IMR-90 (cell line): ENCODE measurements around the gene QSOX2. TPM values are rescaled to one million over a fixed set of nuclear protein-coding genes. Genes with fewer than 3 reads are reported as not detected.

Source experiments
- ATAC-seq: fragments of 200-7000 bp; cut with Tn5 transposase; 2 replicates; pipeline ENCODE4 v1.9.1; 2020; ENCODE audit warnings: low read depth, mild to moderate bottlenecking, moderate library complexity
- BruUV-seq: library from RNA; stranded (reverse); fragments of 400-500 nt; replicated peaks from 2 replicates; lab custom pipeline; 2021; lab: Mats Ljungman, UMichigan
- CTCF ChIA-PET: fragments of 300-600 bp; formaldehyde crosslinking; extraction: SDS; loops from one replicate; lab custom pipeline; 2021; ENCODE audit warnings: antibody characterized with exemption; lab: Yijun Ruan, JAX
- POLR2A ChIA-PET: fragments of 300-600 bp; sonication (Branson Sonifier 250); formaldehyde crosslinking; loops from one replicate; lab custom pipeline; 2022; ENCODE audit warnings: antibody characterized with exemption; ENCODE audit not compliant: unreplicated experiment; lab: Charles Lee
- DNase-seq: peaks from one replicate; pipeline ENCODE4 v3.0.0; 2013
- H2AFZ ChIP-seq: replicated peaks from 2 replicates; pipeline ENCODE3; 2013; ENCODE audit warnings: low read length, mild to moderate bottlenecking; ENCODE audit not compliant: poor library complexity
- H2AK5ac ChIP-seq: 2 replicates; pipeline ENCODE4 v1.6.1; 2013; ENCODE audit warnings: low read depth, low read length, inconsistent platforms
- H2AK9ac ChIP-seq: replicated peaks from 2 replicates; pipeline ENCODE3; 2013; ENCODE audit warnings: mild to moderate bottlenecking, low read depth, low read length, moderate library complexity; ENCODE audit not compliant: poor library complexity
- H2BK120ac ChIP-seq: 2 replicates; pipeline ENCODE4 v1.6.1; 2013; ENCODE audit warnings: low read depth, low read length, inconsistent platforms
- H2BK15ac ChIP-seq: 3 replicates; pipeline ENCODE4 v1.6.1; 2013; ENCODE audit warnings: low read depth, low read length, inconsistent platforms
- H2BK20ac ChIP-seq: 2 replicates; pipeline ENCODE4 v1.6.1; 2013; ENCODE audit warnings: low read depth, mild to moderate bottlenecking, inconsistent platforms, low read length, moderate library complexity
- H2BK5ac ChIP-seq: 2 replicates; pipeline ENCODE4 v1.6.1; 2013; ENCODE audit warnings: mild to moderate bottlenecking, low read depth, low read length, inconsistent platforms; ENCODE audit not compliant: poor library complexity, severe bottlenecking
- H3K14ac ChIP-seq: replicated peaks from 2 replicates; pipeline ENCODE4 v1.6.1; 2013; ENCODE audit warnings: low read depth, low read length, inconsistent platforms
- H3K18ac ChIP-seq: 2 replicates; pipeline ENCODE4 v1.6.1; 2013; ENCODE audit warnings: low read depth, low read length, control low read depth
- H3K23ac ChIP-seq: 2 replicates; pipeline ENCODE4 v1.6.1; 2013; ENCODE audit warnings: low read depth, low read length, inconsistent platforms
- H3K27ac ChIP-seq: 2 replicates; pipeline ENCODE4 v1.5.1; 2013; ENCODE audit warnings: mild to moderate bottlenecking, control low read depth, low read length; ENCODE audit not compliant: insufficient read depth
- H3K27me3 ChIP-seq: 2 replicates; pipeline ENCODE4 v1.6.1; 2013; ENCODE audit warnings: low read length; ENCODE audit not compliant: control insufficient read depth, insufficient read depth
- H3K36me3 ChIP-seq: 2 replicates; pipeline ENCODE4 v1.6.1; 2013; ENCODE audit warnings: low read length, mixed read lengths; ENCODE audit not compliant: control insufficient read depth, insufficient read depth
- H3K4ac ChIP-seq: 2 replicates; pipeline ENCODE4 v1.6.1; 2013; ENCODE audit warnings: low read depth, low read length, inconsistent platforms
- H3K4me1 ChIP-seq: 2 replicates; pipeline ENCODE4 v1.6.1; 2013; ENCODE audit warnings: low read length, mixed read lengths; ENCODE audit not compliant: control insufficient read depth, insufficient read depth
- H3K4me2 ChIP-seq: 2 replicates; pipeline ENCODE4 v1.6.1; 2013; ENCODE audit warnings: low read depth, mild to moderate bottlenecking, control low read depth, low read length, moderate library complexity
- H3K4me3 ChIP-seq: 2 replicates; pipeline ENCODE4 v1.5.1; 2013; ENCODE audit warnings: low read depth, mild to moderate bottlenecking, control low read depth, low read length, moderate library complexity; ENCODE audit not compliant: insufficient read depth
- H3K56ac ChIP-seq: 2 replicates; pipeline ENCODE4 v1.6.1; 2013; ENCODE audit warnings: low read length, inconsistent platforms; ENCODE audit not compliant: insufficient read depth; ENCODE audit errors: extremely low read depth
- H3K79me1 ChIP-seq, 2 experiments: 2 replicates each; pipeline ENCODE4 v1.6.1; 2013; ENCODE audit warnings: low read length in 2 of 2, inconsistent platforms in 1 of 2, low read depth in 1 of 2
- H3K9ac ChIP-seq: 2 replicates; pipeline ENCODE4 v1.6.1; 2013; ENCODE audit warnings: low read depth, low read length, control low read depth
- H3K9me1 ChIP-seq: 2 replicates; pipeline ENCODE4 v1.6.1; 2013; ENCODE audit warnings: low read length, inconsistent platforms; ENCODE audit not compliant: insufficient read depth
- H3K9me3 ChIP-seq: 2 replicates; pipeline ENCODE4 v1.6.1; 2013; ENCODE audit warnings: low read length; ENCODE audit not compliant: control insufficient read depth, insufficient read depth
- H4K20me1 ChIP-seq: 2 replicates; pipeline ENCODE4 v1.6.1; 2013; ENCODE audit warnings: low read length, inconsistent platforms; ENCODE audit not compliant: insufficient read depth
- H4K5ac ChIP-seq: 2 replicates; pipeline ENCODE4 v1.6.1; 2013; ENCODE audit warnings: mild to moderate bottlenecking, low read depth, low read length, control low read depth
- H4K8ac ChIP-seq, 2 experiments: 2 replicates each; pipeline ENCODE4 v1.6.1; 2013; ENCODE audit warnings: low read depth in 2 of 2, low read length in 2 of 2, control low read depth in 1 of 2, inconsistent platforms in 1 of 2
- H4K91ac ChIP-seq: 2 replicates; pipeline ENCODE4 v1.6.1; 2013; ENCODE audit warnings: low read depth, low read length, inconsistent platforms; ENCODE audit not compliant: insufficient read depth
- CTCF ChIP-seq: conservative IDR thresholded peaks from 2 replicates; pipeline ENCODE4 v1.5.1; 2012; ENCODE audit warnings: mild to moderate bottlenecking, low read depth, low read length, improper control_type of control experiment
- POLR2A ChIP-seq: IDR thresholded peaks from 2 replicates; pipeline ENCODE4 v1.6.1; 2012; ENCODE audit warnings: mild to moderate bottlenecking, low read depth, low read length
- USF2 ChIP-seq: fragments of 150-350 bp; IDR thresholded peaks from 2 replicates; pipeline ENCODE4 v1.6.1; 2017; ENCODE audit warnings: mild to moderate bottlenecking, antibody characterized with exemption, low read length, low read depth
- WGBS, 2 experiments: methylation state at CpG; one replicate each; pipeline versions ENCODE4 v1.1.5 to v1.1.7; 2013; ENCODE audit warnings: missing lambda C conversion rate in 2 of 2; ENCODE audit not compliant: insufficient read length in 1 of 2; ENCODE audit errors: extremely low coverage in 2 of 2; 5-methylcytosine and 5-hydroxymethylcytosine counted together
- dilution Hi-C: fragments of 300-500 bp; cut with HindIII; formaldehyde crosslinking; loops from one replicate; pipeline ENCODE4 v1.14.3; 2018; ENCODE audit warnings: low sequenced_read_pairs; ENCODE audit not compliant: unreplicated experiment
- in situ Hi-C: fragments of 300-500 bp; cut with MboI; formaldehyde crosslinking; loops from 3 replicates; pipeline ENCODE4 v1.14.3; 2019; ENCODE audit warnings: low sequenced_read_pairs, inconsistent platforms, mixed read lengths
- intact Hi-C: fragments of 100-400 bp; cut with micrococcal nuclease; formaldehyde crosslinking; loops from 2 replicates; pipeline ENCODE4 v1.10.0; 2022
- polyA plus RNA-seq, 3 experiments: library from polyadenylated mRNA; depleted of rRNA; stranded (reverse); fragments of >200 nt; gene quantifications; 2 replicates each; pipeline ENCODE4 v1.2.3, GENCODE V29; 2012; ENCODE audit warnings: low replicate concordance in 1 of 3
- total RNA-seq: library from RNA; depleted of rRNA; stranded (reverse); fragments of >200 nt; gene quantifications from 2 replicates; pipeline ENCODE4 v1.2.3, GENCODE V29; 2012

The QSOX2 gene
- total and polyA plus RNA-seq, 2 of the 4 experiments (the other 2 are of a cell fraction), result 5.9 to 12.9 TPM

GRCh38 chr9:136284951-136285350 lies 39.3 kb upstream of the QSOX2 start:
- in situ Hi-C loops, result no loop called here
- Histone ChIP-seq H2AK9ac (no peak overlapping the region), H3K9me3 (no peaks in the 10 kb centered on the region; the same call in 1 of the 2 replicates), H3K23ac (no peak overlapping the region), H2BK5ac (no peak overlapping the region), H3K18ac (no peak overlapping the region), H3K4me1 (no peaks in the 10 kb centered on the region), H2BK15ac (no peak overlapping the region), H3K36me3 (no peaks in the 10 kb centered on the region), H3K9ac (no peak overlapping the region), H3K4me2 (no peak overlapping the region), H2BK20ac (no peak overlapping the region), H3K4ac (no peak overlapping the region), H3K27ac (no peak overlapping the region), H2AK5ac (no peak overlapping the region), H4K5ac (no peak overlapping the region), H3K56ac (no peak overlapping the region), H3K27me3 (peaks cover 22% of the 10 kb centered on the region; the same call in 1 of the 2 replicates), H3K9me1 (no peaks in the 10 kb centered on the region), H4K91ac (no peak overlapping the region), H3K79me1 (no peaks in the 10 kb centered on the region), H4K8ac (no peak overlapping the region), H3K14ac (no peak overlapping the region), H2BK120ac (no peak overlapping the region), H3K4me3 (no peak overlapping the region), H2AFZ (no peak overlapping the region), H4K20me1 (no peaks in the 10 kb centered on the region; the same call in 1 of the 2 replicates)
- dilution Hi-C loops, result no loop called here
- intact Hi-C loops, result no loop called here
- TF ChIP-seq POLR2A, result no peak
- no peak for TF ChIP-seq CTCF
- TF ChIP-seq USF2, result no peak
- POLR2A ChIA-PET, result no interaction called here
- BruUV-seq, result no TSS peak
- 74% methylated on average over 11 of the region's 19 CpGs; no CpG with 5 or more reads in 1 of the 2 experiments for WGBS, 2 experiments
- ATAC-seq (no peak), DNase-seq (no peak)
- CTCF ChIA-PET, result no interaction called here
